HCT116 (cell line): ENCODE measurements around the gene FOXRED1. TPM values are rescaled to one million over a fixed set of nuclear protein-coding genes. Genes with fewer than 3 reads are reported as not detected.
A peak's percentile ranks its signal among the peaks of the same experiment; 100 is the strongest.

ENCODE experiments used
- ATAC-seq: fragments of 200-7000 bp; cut with Tn5 transposase; 2 replicates; pipeline ENCODE4 v1.9.1; 2020; ENCODE audit warnings: mild to moderate bottlenecking, moderate library complexity
- BruUV-seq: library from RNA; stranded (reverse); fragments of 400-500 nt; replicated peaks from 2 replicates; lab custom pipeline; 2021; lab: Mats Ljungman, UMichigan
- CTCF ChIA-PET: fragments of 300-600 bp; sonication (Branson Sonifier 250); formaldehyde crosslinking; loops from one replicate; lab custom pipeline; 2021; ENCODE audit warnings: antibody characterized with exemption; lab: Charles Lee
- POLR2A ChIA-PET: fragments of 300-600, 350-600 bp; sonication (Branson Sonifier 250); formaldehyde crosslinking; loops from one replicate; lab custom pipeline; 2021; ENCODE audit warnings: antibody characterized with exemption; lab: Charles Lee
- RAD21 ChIA-PET, 2 experiments: fragments of 300-600 bp; sonication (Branson Sonifier 250); formaldehyde crosslinking; loops; one replicate each; lab custom pipeline; 2023; ENCODE audit warnings: low total read pairs in 2 of 2; ENCODE audit not compliant: uncharacterized antibody in 2 of 2, unreplicated experiment in 2 of 2, low non-redundant PET in 1 of 2; lab: Charles Lee
- DNase-seq: peaks from one replicate; pipeline ENCODE4 v3.0.0-alpha.2; 2010; ENCODE audit warnings: low read depth, low spot score
- H2AFZ ChIP-seq: fragments of 200-600 bp; shearing (Covaris generic), sonication (generic); 2 replicates; pipeline ENCODE4 v1.6.1; 2017; ENCODE audit warnings: low read depth, mixed run types, mixed read lengths, antibody characterized with exemption, low read length; ENCODE audit not compliant: poor library complexity, severe bottlenecking
- H3K27ac ChIP-seq: 2 replicates; pipeline ENCODE4 v1.5.1; 2012; ENCODE audit warnings: low read depth, low read length
- H3K27me3 ChIP-seq: fragments of 200-600 bp; sonication (generic); 2 replicates; pipeline ENCODE4 v1.6.1; 2016; ENCODE audit warnings: mixed run types, low read length, mixed read lengths; ENCODE audit not compliant: insufficient read depth
- H3K36me3 ChIP-seq, 2 experiments: fragments of 200-500 bp in 1 of 2; fragments of 200-600 bp in 1 of 2; sonication (Bioruptor generic) in 1 of 2; sonication (generic) in 1 of 2; 2 replicates each; pipeline versions ENCODE4 v1.5.1 to v1.6.1; 2014 to 2016; ENCODE audit warnings: low read length in 2 of 2, inconsistent platforms in 1 of 2, mixed read lengths in 1 of 2, mixed run types in 1 of 2; ENCODE audit not compliant: insufficient read depth in 2 of 2, control insufficient read depth in 1 of 2
- H3K4me1 ChIP-seq, 2 experiments: fragments of 200-600 bp in 1 of 2; sonication (generic) in 1 of 2; 2 replicates each; pipeline versions ENCODE4 v1.5.1 to v1.6.1; 2012 to 2017; ENCODE audit warnings: low read length in 2 of 2, inconsistent platforms in 1 of 2, mild to moderate bottlenecking in 1 of 2, mixed read lengths in 1 of 2, mixed run types in 1 of 2, moderate library complexity in 1 of 2; ENCODE audit not compliant: insufficient read depth in 2 of 2, control insufficient read depth in 1 of 2
- H3K4me2 ChIP-seq: fragments of 200-600 bp; sonication (generic); 2 replicates; pipeline ENCODE4 v1.6.1; 2017; ENCODE audit warnings: mixed run types, low read length, mixed read lengths
- H3K4me3 ChIP-seq, 2 experiments: fragments of 200-600 bp in 1 of 2; sonication (generic) in 1 of 2; replicated peaks in 1 of 2; 2 replicates each; pipeline ENCODE4 v1.5.1; 2011 to 2016; ENCODE audit warnings: low read length in 2 of 2, control low read depth in 1 of 2, low read depth in 1 of 2, mild to moderate bottlenecking in 1 of 2, mixed read lengths in 1 of 2, mixed run types in 1 of 2
- H3K79me2 ChIP-seq: fragments of 200-600 bp; sonication (generic); 2 replicates; pipeline ENCODE4 v1.6.1; 2017; ENCODE audit warnings: mild to moderate bottlenecking, mixed run types, low read length, moderate library complexity, mixed read lengths; ENCODE audit not compliant: insufficient read depth
- H3K9ac ChIP-seq: fragments of 200-600 bp; sonication (generic); 2 replicates; pipeline ENCODE4 v1.6.1; 2016; ENCODE audit warnings: low read length, mixed read lengths
- H3K9me2 ChIP-seq: fragments of 200-600 bp; sonication (generic), shearing (Covaris generic); 2 replicates; pipeline ENCODE4 v1.6.1; 2017; ENCODE audit warnings: mixed run types, mild to moderate bottlenecking, moderate library complexity; ENCODE audit not compliant: insufficient read depth
- H3K9me3 ChIP-seq, 2 experiments: fragments of 200-500 bp in 1 of 2; fragments of 200-600 bp in 1 of 2; sonication (Bioruptor generic) in 1 of 2; sonication (generic) in 1 of 2; 2 replicates each; pipeline ENCODE4 v1.6.1; 2014 to 2017; ENCODE audit warnings: low read length in 2 of 2, mixed read lengths in 2 of 2, inconsistent platforms in 1 of 2, low read depth in 1 of 2, mild to moderate bottlenecking in 1 of 2, mixed run types in 1 of 2, moderate library complexity in 1 of 2; ENCODE audit not compliant: control insufficient read depth in 1 of 2, insufficient read depth in 1 of 2
- H4K20me1 ChIP-seq: fragments of 200-600 bp; sonication (generic), shearing (Covaris generic); 2 replicates; pipeline ENCODE4 v1.6.1; 2017; ENCODE audit warnings: mixed run types, mild to moderate bottlenecking, moderate library complexity; ENCODE audit not compliant: insufficient read depth
- CEBPB ChIP-seq: IDR thresholded peaks from 2 replicates; pipeline ENCODE4 v1.6.1; 2012; ENCODE audit warnings: low read depth
- CTCF ChIP-seq, 3 experiments: fragments of 200-600 bp in 1 of 3; sonication (generic) in 1 of 3; IDR thresholded peaks in 2 of 3; conservative IDR thresholded peaks in 1 of 3; 2 replicates each; pipeline ENCODE4 v1.5.1; 2012 to 2017; ENCODE audit warnings: low read depth in 2 of 3, low read length in 2 of 3, antibody characterized with exemption in 1 of 3, borderline replicate concordance in 1 of 3, control low read depth in 1 of 3, mild to moderate bottlenecking in 1 of 3, mixed read lengths in 1 of 3, mixed run types in 1 of 3, moderate library complexity in 1 of 3; ENCODE audit not compliant: insufficient read depth in 1 of 3
- EZH2 ChIP-seq: fragments of 200-600 bp; sonication (generic); IDR thresholded peaks from 2 replicates; pipeline ENCODE4 v1.6.1; 2017; ENCODE audit warnings: antibody characterized with exemption, mixed run types
- EZH2phosphoT487 ChIP-seq: fragments of 200-600 bp; IDR thresholded peaks from 2 replicates; pipeline ENCODE4 v1.6.1; 2018; ENCODE audit warnings: antibody characterized with exemption, borderline replicate concordance
- FOSL1 ChIP-seq: IDR thresholded peaks from 2 replicates; pipeline ENCODE4 v1.6.1; 2012; ENCODE audit warnings: low read depth
- RAD21 ChIP-seq: IDR thresholded peaks from 2 replicates; pipeline ENCODE4 v1.6.1; 2012; ENCODE audit warnings: low read depth, mild to moderate bottlenecking
- REST ChIP-seq: IDR thresholded peaks from 2 replicates; pipeline ENCODE4 v1.6.1; 2012; ENCODE audit warnings: low read depth
- SIN3A ChIP-seq: IDR thresholded peaks from 2 replicates; pipeline ENCODE4 v1.6.1; 2012; ENCODE audit warnings: low read depth
- SP1 ChIP-seq: IDR thresholded peaks from 2 replicates; pipeline ENCODE4 v1.6.1; 2012; ENCODE audit warnings: low read depth
- SRF ChIP-seq: IDR thresholded peaks from 2 replicates; pipeline ENCODE4 v1.6.1; 2012; ENCODE audit warnings: low read depth
- ZFX ChIP-seq: fragments of 450-650 bp; IDR thresholded peaks from 2 replicates; pipeline ENCODE4 v1.6.1; 2017
- ZNF274 ChIP-seq: fragments of 200-500 bp; sonication (Bioruptor generic); IDR thresholded peaks from 2 replicates; pipeline ENCODE4 v1.6.1; 2014; ENCODE audit warnings: mild to moderate bottlenecking, low read depth, low read length, inconsistent platforms
- intact Hi-C: fragments of 100-400 bp; cut with micrococcal nuclease; formaldehyde crosslinking; loops from 2 replicates; pipeline ENCODE4 v1.10.0; 2022
- total RNA-seq: library from RNA; stranded (reverse); gene quantifications from one replicate; pipeline ENCODE4 v1.2.1, GENCODE V29; 2021; ENCODE audit not compliant: unreplicated experiment

The FOXRED1 gene
- total RNA-seq, 1 experiment from 2014 or later: 41.3 TPM

- ChIA-PET RAD21 (no interaction called here), POLR2A (no interaction called here), CTCF (no interaction called here)
- Histone ChIP-seq H3K4me2 (no peak overlapping the region), H3K9me3 (no peaks in the 10 kb centered on the region), H3K9ac (no peak overlapping the region), H3K79me2 (peaks cover 14% of the 10 kb centered on the region), H3K27me3 (no peaks in the 10 kb centered on the region), H3K4me3 (no peak overlapping the region), H3K4me1 (no peaks in the 10 kb centered on the region), H4K20me1 (no peaks in the 10 kb centered on the region), H3K27ac (no peak overlapping the region), H2AFZ (no peak overlapping the region), H3K36me3 (no peaks in the 10 kb centered on the region), H3K9me2 (no peaks in the 10 kb centered on the region)
- TSS peak; percentile 26 for BruUV-seq
- no peak for ATAC-seq
- DNase-seq: no peak
- TF ChIP-seq SP1 (no peak), ZNF274 (no peak), RAD21 (no peak), SIN3A (no peak), SRF (no peak), ZFX (no peak)
- intact Hi-C loops: no loop called here
These were observed 39.0 kb upstream of the FOXRED1 start for GRCh38 chr11:126229858-126230540.

- ChIA-PET CTCF (no interaction called here), POLR2A (no interaction called here), RAD21 (no interaction called here)
- TF ChIP-seq SP1 (no peak), ZFX (no peak), EZH2 (no peak), REST (no peak), CTCF (IDR thresholded peaks at IDR 0.05 in 2 of 3, conservative IDR thresholded peaks at IDR 0.05 in 1 of 3; ENCODE audit: borderline replicate concordance in 1 of 3, insufficient read depth in 1 of 3, low read depth in 2 of 3, low read length in 2 of 3) (no peak), CEBPB (no peak), FOSL1 (no peak), EZH2phosphoT487 (no peak)
- Histone ChIP-seq H3K4me1 (no peaks in the 10 kb centered on the region), H3K9ac (no peak overlapping the region), H4K20me1 (no peaks in the 10 kb centered on the region), H3K4me2 (no peak overlapping the region), H3K9me3 (no peaks in the 10 kb centered on the region), H3K79me2 (peaks cover 9% of the 10 kb centered on the region), H3K9me2 (no peaks in the 10 kb centered on the region), H3K27me3 (no peaks in the 10 kb centered on the region), H3K4me3 (no peak overlapping the region), H3K27ac (no peak overlapping the region), H3K36me3 (no peaks in the 10 kb centered on the region), H2AFZ (no peak overlapping the region)
- DNase-seq (no peak), ATAC-seq (no peak)
- BruUV-seq: no TSS peak
- intact Hi-C loops: no loop called here
These were observed 37.1 kb upstream of the FOXRED1 start for GRCh38 chr11:126231725-126232459.
